COR-L47 (cell line): Measurements from ENCODE around the gene SCN2B.

Experiments
- DNase-seq: peaks from one replicate; lab custom pipeline; 2025; lab: John Stamatoyannopoulos, UW

Gene SCN2B

DNA sequence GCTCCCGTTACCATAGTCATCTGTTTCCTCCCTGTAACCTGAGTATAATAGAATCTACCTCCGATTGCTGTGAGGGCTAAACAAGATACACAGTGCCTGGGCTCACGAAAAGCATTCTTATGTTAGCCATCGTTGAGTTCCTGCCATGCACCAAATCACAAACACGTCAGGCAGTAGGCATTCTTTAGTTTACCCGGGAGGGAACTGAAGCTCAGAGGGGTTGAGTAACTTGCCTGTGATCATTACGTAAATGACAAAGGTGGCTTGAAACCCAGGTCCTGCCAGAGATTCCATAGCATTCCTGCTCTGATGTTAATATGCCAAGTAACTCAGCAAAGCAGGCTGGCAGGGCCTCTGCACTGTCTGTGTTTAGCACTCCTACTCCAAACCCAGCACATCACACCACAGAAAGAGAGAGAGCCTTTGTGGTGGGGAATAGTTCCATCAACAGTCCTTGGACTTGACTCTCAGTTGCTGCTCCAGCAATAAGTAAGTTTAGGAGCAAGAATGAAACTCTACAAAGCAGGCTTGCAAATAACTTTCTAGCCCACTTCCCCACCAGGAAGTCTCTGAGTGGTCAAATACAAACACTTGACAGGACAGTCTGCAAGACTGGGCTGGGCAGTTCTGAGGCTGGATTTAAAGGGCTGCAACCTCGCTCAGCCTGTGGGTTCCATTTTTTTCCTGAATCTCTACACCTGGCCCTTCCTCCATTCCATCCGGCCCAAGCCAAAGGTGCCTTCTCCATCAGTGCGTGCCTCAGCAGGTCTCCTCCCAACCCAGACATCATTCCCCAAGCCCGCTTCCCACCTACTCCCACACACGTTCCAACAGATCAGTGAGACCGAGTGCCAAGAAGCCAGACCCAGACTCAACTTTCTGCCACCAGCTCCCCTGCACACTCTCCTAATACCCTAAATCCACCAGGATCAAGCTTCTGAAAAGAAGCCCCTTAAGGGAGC, 1.1 kb downstream of the SCN2B start:
- no peak for DNase-seq

GRCh38 chr11:118174006-118174567, 2.4 kb downstream of the SCN2B start:
- DNase-seq, result no peak

- no peak for DNase-seq
These were observed 4.1 kb downstream of the SCN2B start for GRCh38 chr11:118172356-118172755.

DNA sequence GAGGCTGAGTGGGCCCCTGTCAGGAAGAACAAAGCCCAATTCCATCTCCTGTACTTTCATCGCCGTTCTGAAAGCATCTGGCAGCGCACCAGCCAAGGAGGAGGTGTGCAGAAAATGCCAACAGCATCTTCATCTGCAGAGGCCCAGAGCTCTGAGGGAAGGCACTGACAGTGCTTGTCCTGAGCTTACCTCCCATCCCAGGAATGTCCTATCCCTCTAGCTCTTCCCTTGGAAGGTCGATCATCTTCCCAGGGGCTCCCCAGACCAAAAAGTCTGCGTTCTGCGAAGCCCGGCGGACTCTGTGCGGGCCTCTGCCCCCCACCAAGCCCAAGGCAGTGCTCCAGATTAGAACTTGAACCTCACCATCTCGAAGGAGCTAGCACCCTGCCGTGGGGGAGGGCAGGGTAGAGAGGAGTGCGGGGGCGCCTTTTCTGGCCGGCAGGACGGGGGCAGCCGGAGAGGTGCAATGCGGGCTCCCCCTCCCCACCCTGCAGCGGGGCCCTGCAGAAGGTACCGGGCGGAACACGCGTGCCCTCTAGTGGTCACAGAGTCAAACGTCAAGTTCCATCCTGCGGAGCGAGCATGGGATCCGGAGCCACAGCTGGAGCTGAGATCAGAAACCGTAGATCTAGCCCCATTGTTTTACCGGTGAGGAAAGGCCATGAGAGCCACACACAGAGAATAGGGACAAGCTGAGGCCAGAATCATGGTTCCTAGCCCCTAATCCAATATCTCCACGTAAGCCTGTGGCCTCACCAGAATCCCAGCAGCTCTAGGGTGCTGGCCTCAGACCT, 5.0 kb downstream of the SCN2B start:
- peak; percentile 62 for DNase-seq

- DNase-seq, result no peak
These were observed 5.6 kb downstream of the SCN2B start for GRCh38 chr11:118170882-118171268.

GRCh38 chr11:118170231-118170630, 6.2 kb downstream of the SCN2B start:
- DNase-seq, result no peak

GRCh38 chr11:118169300-118170140, 6.9 kb downstream of the SCN2B start:
- no peak for DNase-seq

- DNase-seq, result no peak
These were observed 7.7 kb downstream of the SCN2B start for GRCh38 chr11:118168751-118169150.

- DNase-seq, result no peak
These were observed 8.1 kb downstream of the SCN2B start for GRCh38 chr11:118168316-118168715.

DNA sequence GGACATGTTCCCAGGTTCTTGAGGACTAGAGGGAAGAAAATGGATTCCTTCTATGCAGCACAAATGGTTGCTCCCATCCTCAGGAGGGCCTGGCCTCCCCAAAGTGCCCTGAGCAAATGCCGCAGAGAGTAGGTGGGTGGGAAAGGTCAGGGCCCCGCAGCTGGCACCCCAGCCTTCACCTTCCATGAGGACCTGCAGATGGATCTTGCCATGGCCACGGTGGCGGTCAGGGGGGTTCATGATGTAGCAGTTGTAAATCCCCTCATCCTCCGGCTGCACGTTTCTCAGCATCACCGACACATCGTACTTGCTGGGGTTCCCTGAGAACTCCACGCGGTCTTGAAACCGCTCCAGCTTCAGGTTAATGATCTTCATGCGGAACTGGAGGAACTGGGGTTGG, 8.5 kb downstream of the SCN2B start:
- no peak for DNase-seq

DNA sequence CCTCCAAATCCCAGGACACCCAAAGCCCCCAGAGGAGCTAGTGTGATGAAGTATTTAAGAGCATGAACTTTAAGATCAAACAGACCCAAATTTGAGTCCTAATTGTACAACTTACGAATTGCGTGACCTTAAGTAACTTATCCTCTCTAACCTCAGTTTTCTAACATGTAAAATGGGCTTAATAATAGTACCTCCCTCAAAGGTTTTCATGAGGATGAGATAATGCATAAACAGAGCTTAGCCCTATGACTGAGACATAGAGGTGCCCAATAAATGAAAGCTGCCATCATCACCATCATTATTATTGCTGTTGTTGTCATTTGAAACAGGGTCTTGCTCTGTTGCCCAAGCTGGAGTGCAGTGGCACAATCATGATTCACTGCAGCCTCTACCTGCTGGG, 9.2 kb downstream of the SCN2B start:
- no peak for DNase-seq

DNA sequence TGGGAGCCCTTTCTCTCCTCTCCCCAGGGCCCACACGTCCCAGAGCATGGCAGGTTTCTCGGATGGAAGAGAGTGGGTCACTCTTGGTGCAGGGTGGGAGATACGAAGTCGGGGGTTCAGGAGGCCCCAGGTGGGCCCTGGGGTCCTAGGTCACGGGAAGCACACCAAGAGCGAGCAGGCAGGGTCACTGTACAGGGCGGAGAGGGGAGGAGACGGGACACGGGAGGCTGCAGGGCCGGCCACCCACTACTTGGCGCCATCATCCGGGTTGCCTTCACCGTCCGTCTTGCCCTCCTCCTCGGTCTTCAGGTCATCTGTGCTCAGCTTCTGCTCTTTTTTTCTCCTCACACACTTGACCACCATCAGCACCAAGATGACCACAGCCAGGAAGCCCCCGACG, 9.8 kb downstream of the SCN2B start:
- no peak for DNase-seq

- no peak for DNase-seq
These were observed 11.6 kb downstream of the SCN2B start for GRCh38 chr11:118164885-118165284.

DNA sequence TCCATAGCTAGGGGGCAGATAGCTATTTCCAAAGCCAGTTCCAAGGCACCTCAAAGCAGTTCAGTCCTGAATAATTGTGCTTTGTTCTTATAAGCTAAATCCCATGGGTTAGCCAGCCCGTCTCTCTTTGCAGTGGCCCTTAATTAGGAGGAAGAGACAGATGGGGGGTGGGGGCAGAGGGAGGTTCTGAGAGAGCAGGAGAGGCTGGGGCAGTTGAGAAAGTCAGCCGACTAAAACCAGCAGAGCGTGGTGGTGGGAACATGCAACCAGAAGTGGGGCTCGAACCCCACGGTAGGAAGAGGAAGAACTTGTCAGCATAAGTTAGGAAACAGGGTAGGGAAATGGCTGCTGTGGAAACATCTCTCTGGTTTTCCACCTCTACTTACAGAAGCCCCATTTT, 12.9 kb downstream of the SCN2B start:
- no peak for DNase-seq

DNA sequence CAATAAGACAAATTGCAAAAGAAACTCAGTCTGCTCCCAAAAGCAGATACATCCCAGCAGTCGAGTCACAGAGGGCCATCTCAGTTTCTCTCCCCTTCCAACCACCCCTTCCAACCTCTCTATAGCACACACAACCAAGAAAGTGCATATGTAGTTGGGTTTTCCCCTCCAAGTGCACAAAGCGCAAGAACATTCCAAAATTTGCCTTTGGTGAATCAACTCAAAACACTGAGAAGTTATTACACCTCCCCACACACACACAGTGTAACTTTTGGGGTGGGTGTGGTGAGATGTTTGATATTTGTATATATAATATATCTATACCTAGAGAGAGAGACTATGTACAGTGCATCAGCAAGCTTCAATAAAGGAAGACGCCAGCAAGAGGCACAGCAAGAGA, 13.6 kb downstream of the SCN2B start:
- DNase-seq, result no peak

- no peak for DNase-seq
These were observed 14.7 kb downstream of the SCN2B start for GRCh38 chr11:118161786-118162185.

DNA sequence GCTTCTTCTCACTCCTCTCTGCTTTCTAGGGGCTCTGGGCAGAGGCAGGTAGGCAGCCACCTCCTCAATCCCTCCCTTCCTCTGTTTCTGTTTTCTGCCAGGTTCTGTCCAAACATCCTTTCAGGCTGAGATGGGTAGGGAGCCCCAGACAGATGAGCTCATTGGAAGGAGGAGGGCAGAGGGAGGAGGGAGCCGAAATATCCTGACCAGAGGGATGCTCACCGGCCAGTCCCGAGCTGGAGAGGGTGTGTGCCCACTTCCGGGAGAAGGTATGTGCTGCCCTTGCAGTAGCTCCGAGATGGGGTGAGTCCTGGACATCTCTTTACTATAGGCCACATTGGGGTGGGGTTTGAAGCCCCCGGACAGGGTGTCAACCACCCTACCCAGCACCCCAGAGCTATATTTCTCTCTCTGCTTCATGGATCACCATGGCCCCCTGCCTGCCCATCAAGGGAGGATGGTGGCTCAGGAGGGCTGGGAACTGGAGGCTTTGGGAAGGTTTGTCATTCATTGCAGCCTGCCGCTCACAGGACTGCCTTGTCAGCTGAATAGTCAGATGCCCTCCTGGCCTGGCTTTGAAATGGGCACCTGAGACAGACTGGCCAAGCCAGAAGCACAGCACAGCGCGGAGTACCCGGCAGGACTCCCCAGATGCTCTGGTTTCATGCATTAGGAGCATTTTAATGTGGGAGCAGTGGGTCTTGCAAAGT, 19.1 kb downstream of the SCN2B start:
- no peak for DNase-seq

GRCh38 chr11:118156531-118157185, 19.8 kb downstream of the SCN2B start:
- DNase-seq, result peak; percentile 62

DNA sequence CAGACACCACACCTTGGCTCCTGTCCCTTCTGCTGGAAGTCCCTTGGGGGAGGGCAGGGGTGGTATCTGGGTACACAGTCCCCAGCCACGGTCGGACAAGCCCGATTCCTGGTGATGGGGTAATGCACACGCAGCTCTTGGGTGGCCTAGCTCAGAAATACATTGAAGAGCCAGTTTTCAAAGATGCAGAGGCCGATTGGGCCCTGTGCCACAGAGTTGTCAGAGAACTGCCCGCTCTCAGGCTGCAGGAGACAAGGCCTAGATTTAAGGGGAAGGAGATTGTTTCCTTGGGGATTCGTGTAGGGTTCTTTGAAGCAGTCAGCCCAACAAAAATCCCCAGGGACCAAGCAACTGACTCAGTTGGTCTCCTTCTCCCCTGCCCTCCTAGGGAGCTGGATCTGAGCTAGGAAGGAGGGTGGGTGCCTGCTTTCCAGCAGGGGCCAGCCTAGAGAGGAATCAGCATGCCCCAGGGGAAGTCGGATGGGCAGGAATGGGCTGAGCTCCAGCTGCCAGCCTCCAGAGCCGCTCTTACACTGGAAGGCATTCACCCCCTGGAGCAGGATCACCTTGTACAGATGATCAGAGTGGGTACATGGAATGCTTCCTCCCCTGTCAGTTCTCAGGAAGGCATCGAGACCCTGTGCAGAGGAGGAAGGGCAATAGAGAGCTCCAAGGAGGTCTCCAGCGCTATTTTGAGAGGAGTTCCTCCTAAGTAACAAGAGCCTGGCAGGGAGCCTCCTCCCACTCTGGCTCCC, 20.5 kb downstream of the SCN2B start:
- peak; percentile 62 for DNase-seq

GRCh38 chr11:118154641-118155040, 21.8 kb downstream of the SCN2B start:
- DNase-seq, result no peak
